ENCODE data around the gene ACSM5.
"Not testable (repeated sequence)": the region's sequence is repeated elsewhere in the genome, so short reads cannot be mapped to it uniquely, and the experiment has no call there.

GRCh38 chr16:20451364-20451763, 42.0 kb downstream of the ACSM5 start, which contains the start of gene ACSM2A:
- TF ChIP-seq ZFP3 (CRISPR knock-in tag; IDR thresholded peaks at IDR 0.05); TCF4 (CRISPR knock-in tag; IDR thresholded peaks at IDR 0.05; ENCODE audit: borderline replicate concordance); PATZ1 (CRISPR knock-in tag; IDR thresholded peaks at IDR 0.05; ENCODE audit: borderline replicate concordance): not testable (repeated sequence)

Data from SK-N-SH treated with all-trans-retinoic acid at 6 μM for 48 hours (cell line).